Activated CD4-positive, alpha-beta memory T cell treated with anti-CD3 and anti-CD28 coated beads for 36 hours (primary cell): ENCODE measurements around the gene MYL12B. TPM values are rescaled to one million over a fixed set of nuclear protein-coding genes. Genes with fewer than 3 reads are reported as not detected.
"Not testable (repeated sequence)": the region's sequence is repeated elsewhere in the genome, so short reads cannot be mapped to it uniquely, and the experiment has no call there.

Experiments
- CTCF ChIA-PET: fragments of 350-600 bp; sonication (Branson Sonifier 250); formaldehyde crosslinking; loops from one replicate; lab custom pipeline; 2021; ENCODE audit warnings: antibody characterized with exemption, inconsistent platforms; lab: Charles Lee
- POLR2A ChIA-PET: fragments of 350-600 bp; sonication (Branson Sonifier 250); formaldehyde crosslinking; loops from one replicate; lab custom pipeline; 2021; ENCODE audit warnings: antibody characterized with exemption; lab: Charles Lee
- DNase-seq: peaks from one replicate; pipeline ENCODE4 v3.0.0-alpha.2; 2020
- H3K27ac Mint-ChIP-seq: one replicate; pipeline ENCODE4 v1.8.0; 2021; ENCODE audit warnings: mixed read lengths
- H3K27me3 Mint-ChIP-seq: one replicate; pipeline ENCODE4 v1.8.0; 2021; ENCODE audit warnings: mixed read lengths
- H3K36me3 Mint-ChIP-seq: one replicate; pipeline ENCODE4 v1.8.0; 2021; ENCODE audit warnings: mixed read lengths
- H3K4me1 Mint-ChIP-seq: one replicate; pipeline ENCODE4 v1.8.0; 2021; ENCODE audit warnings: low read depth, mixed read lengths
- H3K4me3 Mint-ChIP-seq: one replicate; pipeline ENCODE4 v1.8.0; 2021; ENCODE audit warnings: mild to moderate bottlenecking, mixed read lengths
- H3K9me3 Mint-ChIP-seq: one replicate; pipeline ENCODE4 v1.8.0; 2021; ENCODE audit warnings: mixed read lengths
- intact Hi-C: fragments of 100-400 bp; cut with micrococcal nuclease; formaldehyde crosslinking; loops from one replicate; pipeline ENCODE4 v1.15.1; 2023
- total RNA-seq, 2 experiments: library from RNA; stranded (reverse); gene quantifications; one replicate each; pipeline ENCODE4 v1.2.3, GENCODE V29; 2021

Gene MYL12B
- total RNA-seq: 100 to 1,000 TPM; 335 to 339 TPM

GRCh38 chr18:3261373-3262233 lies at the start of gene MYL12B:
MYL12B (plus strand) TSS chr18:3262133; CDS start chr18:3272899, 10,766 bp downstream.
- Mint-ChIP-seq H3K36me3 (peaks cover 18% of the 10 kb centered on the region), H3K27ac (peak within 1 kb of the TSS; percentile 95), H3K27me3 (no peaks in the 10 kb centered on the region), H3K4me1 (peaks cover 62% of the 10 kb centered on the region), H3K4me3 (peak within 1 kb of the TSS; percentile 89), H3K9me3 (no peaks in the 10 kb centered on the region)
- ChIA-PET CTCF (interaction anchor here (1.1 to 1.9 kb wide), 3 partner anchors 10 to 403 kb away, joined by 3 to 6 read pairs (median 5); no protein-coding TSS in a partner anchor), POLR2A (interaction anchor here (0.5 to 3.5 kb wide), 5 partner anchors 12 to 311 kb away, joined by 3 to 24 read pairs (median 3); no protein-coding TSS in a partner anchor)
- DNase-seq: peak; percentile 85
- intact Hi-C loops: loop anchor here (1.0 to 2.0 kb wide), 5 partner anchors 14 to 333 kb away; partner anchors contain the start of gene MYL12A

GRCh38 chr18:3212657-3213056 lies 49.3 kb upstream of the MYL12B start:
- CTCF ChIA-PET: interaction anchor here (1.2 kb wide), 1 partner anchor 33 kb away, joined by 3 read pairs; no protein-coding TSS in a partner anchor
- POLR2A ChIA-PET: no interaction called here
- Mint-ChIP-seq H3K4me1 (peaks cover 15% of the 10 kb centered on the region), H3K27ac (no peak overlapping the region), H3K27me3 (peaks cover 2% of the 10 kb centered on the region), H3K36me3 (no peaks in the 10 kb centered on the region), H3K9me3 (no peaks in the 10 kb centered on the region), H3K4me3 (no peak overlapping the region)
- DNase-seq: no peak
- intact Hi-C loops: no loop called here

GRCh38 chr18:3213300-3214059 lies 48.5 kb upstream of the MYL12B start:
- Mint-ChIP-seq H3K27me3 (peaks cover 2% of the 10 kb centered on the region), H3K9me3 (no peaks in the 10 kb centered on the region), H3K36me3 (no peaks in the 10 kb centered on the region), H3K4me3 (no peak overlapping the region), H3K4me1 (peaks cover 15% of the 10 kb centered on the region), H3K27ac (no peak overlapping the region)
- POLR2A ChIA-PET: no interaction called here
- no peak for DNase-seq
- CTCF ChIA-PET: interaction anchor here (1.0 to 1.2 kb wide), 2 partner anchors 12 to 32 kb away, joined by 3 read pairs; no protein-coding TSS in a partner anchor
- intact Hi-C loops: no loop called here

- DNase-seq: no peak
Measured at GRCh38 chr18:3214855-3215637, 46.9 kb upstream of the MYL12B start.

GRCh38 chr18:3216987-3217386 lies 44.9 kb upstream of the MYL12B start:
- CTCF ChIA-PET: interaction anchor here (1.7 kb wide), 1 partner anchor 65 kb away, joined by 6 read pairs; no protein-coding TSS in a partner anchor
- Mint-ChIP-seq H3K36me3 (no peaks in the 10 kb centered on the region), H3K4me1 (peaks cover 12% of the 10 kb centered on the region), H3K27me3 (no peaks in the 10 kb centered on the region), H3K9me3 (no peaks in the 10 kb centered on the region), H3K27ac (no peak overlapping the region), H3K4me3 (no peak overlapping the region)
- no peak for DNase-seq
- intact Hi-C loops: no loop called here
- POLR2A ChIA-PET: no interaction called here

More at GRCh38 chr18:3214855-3215637, 46.9 kb upstream of the MYL12B start:
- Mint-ChIP-seq H3K4me3 (no peak overlapping the region), H3K36me3 (no peaks in the 10 kb centered on the region), H3K27me3 (peaks cover 2% of the 10 kb centered on the region), H3K9me3 (no peaks in the 10 kb centered on the region), H3K27ac (no peak overlapping the region), H3K4me1 (peaks cover 13% of the 10 kb centered on the region)
- POLR2A ChIA-PET: no interaction called here
- intact Hi-C loops: no loop called here
- CTCF ChIA-PET: interaction anchor here (0.9 kb wide), 1 partner anchor 31 kb away, joined by 3 read pairs; no protein-coding TSS in a partner anchor

GRCh38 chr18:3217948-3218647 lies 43.8 kb upstream of the MYL12B start:
- DNase-seq: no peak
- CTCF ChIA-PET: interaction anchor here (0.9 to 3.6 kb wide), 4 partner anchors 28 to 89 kb away, joined by 3 to 13 read pairs (median 4); no protein-coding TSS in a partner anchor
- H3K36me3 Mint-ChIP-seq: no peaks in the 10 kb centered on the region
- POLR2A ChIA-PET: no interaction called here
- no peaks in the 10 kb centered on the region for H3K9me3 Mint-ChIP-seq
- no peak overlapping the region for H3K4me3 Mint-ChIP-seq
- H3K27me3 Mint-ChIP-seq: no peaks in the 10 kb centered on the region
- no peak overlapping the region for H3K27ac Mint-ChIP-seq
- H3K4me1 Mint-ChIP-seq: peaks cover 8% of the 10 kb centered on the region
- intact Hi-C loops: no loop called here

DNA sequence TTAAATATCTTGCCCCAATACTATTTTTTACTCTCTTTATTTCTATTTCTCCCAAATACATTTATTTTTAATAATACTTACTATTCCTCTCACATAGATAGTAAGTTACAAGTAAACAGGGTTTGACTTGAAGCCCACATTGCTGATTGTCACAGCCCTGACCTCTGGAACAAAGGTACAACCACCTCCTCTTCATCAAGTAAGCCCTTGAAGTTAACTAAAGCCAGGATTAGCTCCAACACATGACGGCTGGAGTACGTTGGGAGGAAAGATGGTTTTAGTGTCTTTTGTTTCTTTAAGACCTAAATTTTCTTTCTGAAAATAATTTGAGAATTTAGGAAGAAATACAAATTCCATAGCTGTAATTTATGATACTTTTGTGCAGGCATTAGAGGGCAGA lies 43.1 kb upstream of the MYL12B start:
- intact Hi-C loops: no loop called here
- H3K36me3 Mint-ChIP-seq: no peaks in the 10 kb centered on the region
- no peaks in the 10 kb centered on the region for H3K27me3 Mint-ChIP-seq
- peaks cover 7% of the 10 kb centered on the region for H3K4me1 Mint-ChIP-seq
- DNase-seq: no peak
- H3K4me3 Mint-ChIP-seq: no peak overlapping the region
- CTCF ChIA-PET: interaction anchor here (0.9 to 3.6 kb wide), 3 partner anchors 27 to 90 kb away, joined by 3 to 13 read pairs (median 3); no protein-coding TSS in a partner anchor
- POLR2A ChIA-PET: no interaction called here
- H3K27ac Mint-ChIP-seq: no peak overlapping the region
- H3K9me3 Mint-ChIP-seq: no peaks in the 10 kb centered on the region

- no peak overlapping the region for H3K27ac Mint-ChIP-seq
- H3K4me3 Mint-ChIP-seq: no peak overlapping the region
- peaks cover 7% of the 10 kb centered on the region for H3K4me1 Mint-ChIP-seq
- H3K36me3 Mint-ChIP-seq: no peaks in the 10 kb centered on the region
- DNase-seq: no peak
- no peaks in the 10 kb centered on the region for H3K9me3 Mint-ChIP-seq
- no peaks in the 10 kb centered on the region for H3K27me3 Mint-ChIP-seq
- ChIA-PET CTCF (interaction anchor here (3.6 kb wide), 1 partner anchor 27 kb away, joined by 13 read pairs; no protein-coding TSS in a partner anchor), POLR2A (no interaction called here)
- intact Hi-C loops: no loop called here
Measured at GRCh38 chr18:3219241-3219630, 42.7 kb upstream of the MYL12B start.

- H3K36me3 Mint-ChIP-seq: no peaks in the 10 kb centered on the region
- intact Hi-C loops: no loop called here
- H3K4me3 Mint-ChIP-seq: no peak within 1 kb of the TSS
- H3K4me1 Mint-ChIP-seq: peaks cover 7% of the 10 kb centered on the region
- no peak within 1 kb of the TSS for H3K27ac Mint-ChIP-seq
- CTCF ChIA-PET: interaction anchor here (3.6 kb wide), 1 partner anchor 26 kb away, joined by 13 read pairs; no protein-coding TSS in a partner anchor
- no peak for DNase-seq
- no peaks in the 10 kb centered on the region for H3K27me3 Mint-ChIP-seq
- H3K9me3 Mint-ChIP-seq: no peaks in the 10 kb centered on the region
- POLR2A ChIA-PET: no interaction called here
Measured at GRCh38 chr18:3219631-3220335, 42.1 kb upstream of the MYL12B start, which contains the start of gene MYOM1. MYOM1 (minus strand) TSS chr18:3219968; CDS start chr18:3215223, 4,745 bp downstream.

DNA sequence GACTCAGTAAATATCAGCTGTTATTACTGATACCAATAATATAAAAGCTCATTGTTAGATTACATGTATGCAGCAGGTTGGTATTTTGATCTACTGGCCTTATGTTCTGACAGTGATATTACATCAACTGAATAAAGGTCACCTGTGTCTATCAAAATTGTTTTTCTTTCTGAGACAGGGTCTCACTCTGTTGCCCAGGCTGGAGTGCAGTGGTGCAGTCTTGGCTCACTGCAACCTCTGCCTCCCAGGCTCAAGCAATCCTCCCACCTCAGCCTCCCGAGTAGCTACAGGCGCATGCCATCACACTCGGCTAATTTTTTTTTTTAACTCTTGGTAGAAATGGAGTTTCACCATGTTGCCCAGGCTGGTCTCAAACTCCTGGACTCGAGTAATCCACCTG lies 41.1 kb upstream of the MYL12B start:
- DNase-seq, H3K4me1 Mint-ChIP-seq, H3K4me3 Mint-ChIP-seq, H3K9me3 Mint-ChIP-seq, POLR2A ChIA-PET, H3K27ac Mint-ChIP-seq, intact Hi-C loops, H3K27me3 Mint-ChIP-seq, H3K36me3 Mint-ChIP-seq: not testable (repeated sequence)
- CTCF ChIA-PET: interaction anchor here (0.8 to 3.6 kb wide), 3 partner anchors 11 to 26 kb away, joined by 4 to 13 read pairs (median 5); no protein-coding TSS in a partner anchor
